Activated naive CD4-positive, alpha-beta T cell treated with anti-CD3 and anti-CD28 coated beads, Interleukin-2, amount 50 U/mL, for 24 hours (primary cell): ENCODE measurements around the gene RAB43.
"Not testable (repeated sequence)": the region's sequence is repeated elsewhere in the genome, so short reads cannot be mapped to it uniquely, and the experiment has no call there.

Source experiments
- H3K27ac Mint-ChIP-seq: one replicate; pipeline ENCODE4 v1.8.0; 2021; ENCODE audit warnings: mild to moderate bottlenecking, mixed read lengths
- H3K27me3 Mint-ChIP-seq: one replicate; pipeline ENCODE4 v1.8.0; 2021; ENCODE audit warnings: mixed read lengths
- H3K36me3 Mint-ChIP-seq: one replicate; pipeline ENCODE4 v1.8.0; 2021; ENCODE audit warnings: mixed read lengths
- H3K4me1 Mint-ChIP-seq: one replicate; pipeline ENCODE4 v1.8.0; 2021; ENCODE audit warnings: mixed read lengths
- H3K4me3 Mint-ChIP-seq: one replicate; pipeline ENCODE4 v1.8.0; 2021; ENCODE audit warnings: mild to moderate bottlenecking, mixed read lengths
- H3K9me3 Mint-ChIP-seq: one replicate; pipeline ENCODE4 v1.8.0; 2021; ENCODE audit warnings: mixed read lengths

The RAB43 gene

GRCh38 chr3:129107793-129108192 is 13.8 kb downstream of the RAB43 start:
- Mint-ChIP-seq H3K4me1 (peaks cover 84% of the 10 kb centered on the region), H3K36me3 (peaks cover 10% of the 10 kb centered on the region), H3K27me3 (no peaks in the 10 kb centered on the region), H3K9me3 (no peaks in the 10 kb centered on the region), H3K4me3 (peak overlapping the region; percentile 20), H3K27ac (peak overlapping the region; percentile 92)

- peak overlapping the region; percentile 92 for H3K27ac Mint-ChIP-seq
- H3K27me3 Mint-ChIP-seq = no peaks in the 10 kb centered on the region
- H3K4me3 Mint-ChIP-seq = no peak overlapping the region
- H3K4me1 Mint-ChIP-seq = peaks cover 85% of the 10 kb centered on the region
- peaks cover 10% of the 10 kb centered on the region for H3K36me3 Mint-ChIP-seq
- H3K9me3 Mint-ChIP-seq = no peaks in the 10 kb centered on the region
Measured at GRCh38 chr3:129106866-129107565, 14.6 kb downstream of the RAB43 start.

GRCh38 chr3:129106320-129106719 is 15.3 kb downstream of the RAB43 start:
- no peaks in the 10 kb centered on the region for H3K9me3 Mint-ChIP-seq
- peaks cover 10% of the 10 kb centered on the region for H3K36me3 Mint-ChIP-seq
- peak overlapping the region; percentile 36 for H3K4me3 Mint-ChIP-seq
- peak overlapping the region; percentile 51 for H3K27ac Mint-ChIP-seq
- peaks cover 85% of the 10 kb centered on the region for H3K4me1 Mint-ChIP-seq
- H3K27me3 Mint-ChIP-seq = no peaks in the 10 kb centered on the region

- Mint-ChIP-seq H3K27ac (no peak overlapping the region), H3K4me3 (no peak overlapping the region), H3K9me3 (no peaks in the 10 kb centered on the region), H3K27me3 (no peaks in the 10 kb centered on the region), H3K36me3 (peaks cover 10% of the 10 kb centered on the region), H3K4me1 (peaks cover 85% of the 10 kb centered on the region)
Measured at GRCh38 chr3:129105862-129106261, 15.7 kb downstream of the RAB43 start.

- peaks cover 86% of the 10 kb centered on the region for H3K4me1 Mint-ChIP-seq
- no peaks in the 10 kb centered on the region for H3K27me3 Mint-ChIP-seq
- H3K27ac Mint-ChIP-seq = peak overlapping the region; percentile 91
- H3K4me3 Mint-ChIP-seq = no peak overlapping the region
- H3K9me3 Mint-ChIP-seq = no peaks in the 10 kb centered on the region
- H3K36me3 Mint-ChIP-seq = peaks cover 5% of the 10 kb centered on the region
Measured at GRCh38 chr3:129104498-129105079, 17.0 kb downstream of the RAB43 start.

GRCh38 chr3:129104051-129104450 is 17.6 kb downstream of the RAB43 start:
- no peaks in the 10 kb centered on the region for H3K27me3 Mint-ChIP-seq
- peaks cover 89% of the 10 kb centered on the region for H3K4me1 Mint-ChIP-seq
- H3K27ac Mint-ChIP-seq = peak overlapping the region; percentile 91
- H3K4me3 Mint-ChIP-seq = no peak overlapping the region
- no peaks in the 10 kb centered on the region for H3K9me3 Mint-ChIP-seq
- peaks cover 5% of the 10 kb centered on the region for H3K36me3 Mint-ChIP-seq

GRCh38 chr3:129103296-129103695 is 18.3 kb downstream of the RAB43 start:
- Mint-ChIP-seq H3K9me3 (no peaks in the 10 kb centered on the region), H3K36me3 (peaks cover 5% of the 10 kb centered on the region), H3K27me3 (no peaks in the 10 kb centered on the region), H3K4me1 (peaks cover 84% of the 10 kb centered on the region), H3K27ac (peak overlapping the region; percentile 60), H3K4me3 (peak overlapping the region; percentile 24)

GRCh38 chr3:129101370-129102138 is 20.1 kb downstream of the RAB43 start:
- H3K4me3 Mint-ChIP-seq = no peak overlapping the region
- H3K9me3 Mint-ChIP-seq = no peaks in the 10 kb centered on the region
- H3K4me1 Mint-ChIP-seq = peaks cover 84% of the 10 kb centered on the region
- peaks cover 14% of the 10 kb centered on the region for H3K36me3 Mint-ChIP-seq
- H3K27ac Mint-ChIP-seq = peak overlapping the region; percentile 92
- no peaks in the 10 kb centered on the region for H3K27me3 Mint-ChIP-seq

GRCh38 chr3:129100274-129100673 is 21.3 kb downstream of the RAB43 start:
- peak overlapping the region; percentile 44 for H3K27ac Mint-ChIP-seq
- no peaks in the 10 kb centered on the region for H3K27me3 Mint-ChIP-seq
- H3K9me3 Mint-ChIP-seq = no peaks in the 10 kb centered on the region
- H3K36me3 Mint-ChIP-seq = peaks cover 16% of the 10 kb centered on the region
- H3K4me3 Mint-ChIP-seq = no peak overlapping the region
- H3K4me1 Mint-ChIP-seq = peaks cover 84% of the 10 kb centered on the region

- no peak overlapping the region for H3K27ac Mint-ChIP-seq
- H3K27me3 Mint-ChIP-seq = no peaks in the 10 kb centered on the region
- peaks cover 18% of the 10 kb centered on the region for H3K36me3 Mint-ChIP-seq
- no peak overlapping the region for H3K4me3 Mint-ChIP-seq
- H3K9me3 Mint-ChIP-seq = no peaks in the 10 kb centered on the region
- peaks cover 35% of the 10 kb centered on the region for H3K4me1 Mint-ChIP-seq
Measured at GRCh38 chr3:129095285-129095684, 26.3 kb downstream of the RAB43 start.

GRCh38 chr3:129088312-129088711 is 33.3 kb downstream of the RAB43 start:
- not testable (repeated sequence) for H3K4me1 Mint-ChIP-seq, H3K27ac Mint-ChIP-seq

GRCh38 chr3:129087904-129088303 is 33.7 kb downstream of the RAB43 start:
- not testable (repeated sequence) for H3K9me3 Mint-ChIP-seq, H3K4me3 Mint-ChIP-seq, H3K27me3 Mint-ChIP-seq

More at GRCh38 chr3:129088312-129088711, 33.3 kb downstream of the RAB43 start:
- not testable (repeated sequence) for H3K4me3 Mint-ChIP-seq, H3K9me3 Mint-ChIP-seq, H3K36me3 Mint-ChIP-seq, H3K27me3 Mint-ChIP-seq

GRCh38 chr3:129087138-129087702 is 34.4 kb downstream of the RAB43 start:
- Mint-ChIP-seq H3K27me3 (no peaks in the 10 kb centered on the region), H3K4me1 (peaks cover 5% of the 10 kb centered on the region), H3K4me3 (no peak overlapping the region), H3K36me3 (peaks cover 1% of the 10 kb centered on the region), H3K9me3 (no peaks in the 10 kb centered on the region), H3K27ac (peak overlapping the region; percentile 74)

More at GRCh38 chr3:129087904-129088303, 33.7 kb downstream of the RAB43 start:
- not testable (repeated sequence) for H3K27ac Mint-ChIP-seq, H3K36me3 Mint-ChIP-seq, H3K4me1 Mint-ChIP-seq

- no peaks in the 10 kb centered on the region for H3K36me3 Mint-ChIP-seq
- H3K4me3 Mint-ChIP-seq = no peak overlapping the region
- H3K4me1 Mint-ChIP-seq = peaks cover 12% of the 10 kb centered on the region
- H3K9me3 Mint-ChIP-seq = no peaks in the 10 kb centered on the region
- H3K27me3 Mint-ChIP-seq = no peaks in the 10 kb centered on the region
- H3K27ac Mint-ChIP-seq = peak overlapping the region; percentile 70
Measured at GRCh38 chr3:129085818-129086217, 35.8 kb downstream of the RAB43 start.

GRCh38 chr3:129085165-129085715 is 36.4 kb downstream of the RAB43 start:
- no peak overlapping the region for H3K4me3 Mint-ChIP-seq
- no peaks in the 10 kb centered on the region for H3K36me3 Mint-ChIP-seq
- no peaks in the 10 kb centered on the region for H3K9me3 Mint-ChIP-seq
- no peaks in the 10 kb centered on the region for H3K27me3 Mint-ChIP-seq
- peak overlapping the region; percentile 51 for H3K27ac Mint-ChIP-seq
- H3K4me1 Mint-ChIP-seq = peaks cover 12% of the 10 kb centered on the region
